ENCODE data around the gene AFF1.
"Not testable (repeated sequence)": the region's sequence is repeated elsewhere in the genome, so short reads cannot be mapped to it uniquely, and the experiment has no call there.

The AFF1 gene

DNA sequence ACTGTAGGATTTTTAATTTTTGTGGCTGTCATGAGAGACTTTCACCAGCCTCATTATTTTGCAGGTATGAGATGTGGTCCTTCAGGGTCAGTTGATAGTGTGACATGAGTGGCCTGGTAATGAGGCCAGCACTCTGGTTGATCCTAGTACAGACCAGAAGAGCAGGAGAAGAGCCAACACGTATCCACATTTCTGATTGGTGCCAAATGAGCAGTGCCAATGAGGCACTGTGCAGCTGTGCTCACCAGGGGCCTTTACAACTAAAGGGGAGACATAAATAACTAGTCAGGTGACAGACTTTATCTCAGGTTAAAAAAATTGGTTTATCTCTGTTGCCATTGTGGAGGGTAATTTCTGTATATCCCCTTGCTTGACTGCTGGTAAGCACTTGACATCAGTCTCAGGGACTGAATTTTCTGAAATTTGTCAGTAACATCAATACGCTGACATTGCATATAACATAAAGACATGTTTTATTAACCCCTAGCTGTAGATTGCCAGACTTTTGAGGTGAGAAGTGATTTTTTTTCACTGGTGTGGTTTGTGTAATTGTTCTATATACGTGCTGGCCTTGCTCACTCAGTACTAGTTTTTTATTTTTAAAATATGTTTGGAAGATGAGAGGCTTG lies 101.2 kb downstream of the AFF1 start:
- DNase-seq (ENCODE audit: low spot score), result no peak

DNA sequence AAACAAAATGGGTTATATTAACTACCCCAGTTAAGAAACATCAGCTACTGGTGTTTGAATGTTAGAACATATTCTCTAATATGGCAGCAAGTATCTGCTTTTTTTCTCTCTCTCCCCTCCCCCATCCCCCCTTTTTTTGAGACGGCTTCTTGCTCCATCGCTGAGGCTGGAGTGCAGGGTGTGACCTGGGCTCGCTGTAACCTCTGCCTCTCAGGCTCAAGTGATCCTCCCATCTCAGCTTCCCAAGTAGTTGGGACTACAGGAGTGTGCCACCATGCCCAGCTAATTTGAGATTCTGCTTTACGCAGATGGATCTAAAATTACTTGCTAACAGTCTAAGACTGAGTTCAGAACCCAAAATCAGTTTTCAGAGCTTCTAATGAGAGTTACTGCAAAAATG lies 101.9 kb downstream of the AFF1 start:
- no peak for DNase-seq (ENCODE audit: low spot score)

DNA sequence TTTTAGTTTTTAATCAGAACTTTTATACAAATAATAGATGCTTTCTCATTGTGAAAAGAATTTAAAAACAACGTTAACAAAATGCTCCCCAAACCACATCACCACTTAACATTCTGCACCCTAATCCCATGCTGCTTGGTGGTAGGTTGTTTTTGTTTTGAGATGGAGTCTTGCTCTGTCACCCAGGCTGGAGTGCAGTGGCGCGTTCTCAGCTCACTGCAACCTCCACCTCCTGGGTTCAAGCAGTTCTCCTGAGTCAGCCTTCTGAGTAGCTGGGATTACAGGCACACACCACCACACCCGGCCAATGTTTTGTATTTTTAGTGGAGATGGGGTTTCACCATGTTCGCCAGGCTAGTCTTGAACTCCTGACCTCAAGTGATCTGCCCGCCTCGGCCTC lies 102.4 kb downstream of the AFF1 start:
- not testable (repeated sequence) for DNase-seq (ENCODE audit: low spot score)

DNA sequence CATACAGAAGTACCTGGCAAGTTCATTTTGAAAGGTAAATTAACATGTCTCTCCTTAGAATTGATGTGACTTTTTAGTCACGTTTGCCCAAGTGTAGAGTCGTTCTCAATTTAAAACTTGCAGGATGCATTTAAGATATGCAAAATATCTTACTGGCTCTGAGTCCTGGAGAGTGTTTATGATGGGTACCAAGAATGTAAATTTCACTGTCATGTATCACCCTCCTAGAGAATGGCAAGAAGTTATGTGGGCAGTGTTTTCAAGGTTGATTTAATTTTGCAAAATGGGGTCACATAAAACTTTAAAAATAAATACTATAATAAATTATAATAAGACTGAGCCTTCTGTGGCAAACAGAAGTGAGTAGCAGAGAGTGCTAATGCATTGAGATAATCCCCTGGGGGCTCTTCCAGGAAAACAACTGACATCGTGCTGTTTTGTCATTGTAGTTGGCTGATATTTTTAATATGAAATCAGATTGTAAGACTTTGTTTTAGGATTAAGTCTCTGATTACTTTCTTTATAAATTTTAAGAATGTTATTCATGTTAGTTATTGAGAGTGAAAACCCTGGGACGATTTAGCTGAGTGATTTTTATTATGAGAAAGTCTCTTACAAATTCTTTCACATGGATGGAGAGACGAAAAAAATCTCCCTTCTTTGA lies 103.0 kb downstream of the AFF1 start:
- no peak for DNase-seq (ENCODE audit: low spot score)

DNA sequence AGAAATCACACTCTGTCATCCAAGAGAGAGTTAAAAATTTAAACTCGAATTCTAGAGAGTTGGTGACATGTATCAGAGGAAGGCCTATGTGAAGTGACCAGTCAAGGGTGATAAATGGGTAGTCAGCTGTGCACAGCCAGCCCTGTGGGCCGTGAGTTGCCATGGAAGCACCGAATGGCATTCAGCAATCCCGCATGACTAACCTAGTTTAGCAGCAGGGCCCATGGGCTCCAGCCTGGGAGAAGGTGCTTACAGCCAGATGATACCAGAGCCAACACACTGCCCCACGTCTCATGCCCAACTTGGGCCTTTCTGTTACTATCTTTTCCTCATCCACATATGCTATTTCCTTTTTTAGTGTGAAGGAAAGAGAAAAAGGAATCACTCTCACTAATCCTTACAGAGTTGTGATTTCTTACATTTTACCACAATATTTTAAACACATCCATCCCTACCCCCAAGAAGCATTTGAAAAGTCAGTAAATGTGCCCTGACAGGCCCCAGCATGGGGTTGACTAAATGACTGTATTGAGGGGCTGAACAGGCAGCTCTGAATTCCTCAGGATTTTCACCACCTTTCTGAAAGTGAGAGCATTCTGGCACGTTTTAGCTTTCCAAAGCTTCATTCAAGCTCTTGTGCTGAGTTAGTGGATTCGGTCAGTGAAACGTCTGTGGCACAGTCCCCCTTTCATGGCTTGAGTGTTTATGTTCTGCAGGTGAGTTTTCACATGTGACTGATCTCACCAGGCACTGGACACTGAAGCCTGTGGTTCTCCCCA lies 104.2 kb downstream of the AFF1 start:
- DNase-seq (ENCODE audit: low spot score), result peak; percentile 61

DNA sequence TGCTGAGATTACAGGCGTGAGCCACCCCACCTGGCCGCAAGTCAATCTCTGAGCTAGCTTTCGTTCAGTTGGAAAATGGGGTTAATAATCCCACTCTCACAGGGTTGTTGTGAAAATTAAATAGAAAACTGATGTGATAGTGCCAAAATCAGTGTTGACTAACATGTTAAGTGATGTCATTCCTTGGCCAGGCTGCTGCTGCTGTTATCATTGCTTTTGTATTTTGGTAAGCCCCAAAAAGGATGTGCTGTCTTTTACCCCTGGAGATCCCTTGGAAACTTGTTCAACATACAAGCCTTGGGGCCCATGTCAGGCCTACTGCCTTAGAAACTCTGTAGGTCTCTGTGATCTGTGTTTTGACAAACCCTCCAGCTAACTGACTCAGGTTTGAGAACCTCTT lies 106.3 kb downstream of the AFF1 start:
- DNase-seq (ENCODE audit: low spot score), result no peak

DNA sequence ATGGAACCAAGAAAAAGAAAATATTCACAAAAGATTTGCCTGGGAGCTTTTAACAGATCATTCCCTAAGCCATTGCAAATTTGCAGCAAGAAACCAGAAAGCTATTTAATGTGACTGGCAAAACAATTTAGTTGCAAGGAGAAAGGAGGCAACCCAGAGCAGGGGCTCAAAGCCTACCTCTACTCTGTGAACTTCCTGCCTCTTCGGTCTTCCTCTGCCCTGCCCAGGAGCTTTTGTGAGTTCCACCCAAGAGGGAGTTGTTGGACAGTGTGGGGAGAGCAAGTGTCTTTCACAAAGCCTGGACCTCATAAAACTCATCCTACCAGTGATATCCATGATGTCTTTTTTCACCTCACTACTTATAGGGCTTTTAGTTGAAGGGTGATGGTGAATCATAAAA lies 107.4 kb downstream of the AFF1 start:
- DNase-seq (ENCODE audit: low spot score), result no peak

DNA sequence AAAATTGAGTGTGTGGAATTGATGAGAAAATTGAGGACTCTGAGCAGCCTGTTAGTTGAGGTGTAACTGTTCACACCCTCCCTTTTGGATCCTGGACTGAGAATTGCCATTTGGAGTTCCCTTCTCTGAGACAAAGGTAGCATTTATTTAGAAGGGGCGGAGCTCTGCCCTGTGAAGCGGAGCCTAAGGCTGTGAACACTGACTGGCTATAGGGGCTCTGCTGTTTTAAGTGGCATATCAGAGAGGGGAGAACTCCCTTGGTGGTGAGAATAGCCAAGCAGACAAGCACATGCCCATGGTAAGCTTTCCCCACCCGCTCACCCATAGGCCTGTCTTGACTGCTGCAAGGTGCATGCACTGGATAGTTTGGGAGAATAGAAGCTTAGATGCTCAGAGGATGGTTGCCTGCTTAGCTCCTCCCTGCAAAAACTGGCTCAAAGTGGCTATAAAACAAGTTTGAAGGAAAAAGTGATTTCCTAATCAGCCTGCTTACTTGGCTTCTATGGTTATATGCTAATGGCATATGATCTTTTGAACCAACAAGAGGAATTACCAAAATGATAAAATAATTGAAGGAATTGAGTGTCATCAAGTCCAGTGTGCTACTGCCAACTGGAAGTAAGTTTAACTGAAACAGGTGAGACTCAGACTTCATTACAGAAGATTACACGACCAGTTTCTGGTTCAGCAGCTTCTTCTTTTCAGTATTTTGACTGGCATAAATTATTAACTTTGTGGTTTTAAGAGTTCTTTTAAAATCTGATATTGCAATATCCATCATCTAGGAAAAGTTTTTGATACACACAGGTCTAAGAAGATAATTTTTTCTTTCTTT lies 108.4 kb downstream of the AFF1 start:
- DNase-seq (ENCODE audit: low spot score), result no peak

DNA sequence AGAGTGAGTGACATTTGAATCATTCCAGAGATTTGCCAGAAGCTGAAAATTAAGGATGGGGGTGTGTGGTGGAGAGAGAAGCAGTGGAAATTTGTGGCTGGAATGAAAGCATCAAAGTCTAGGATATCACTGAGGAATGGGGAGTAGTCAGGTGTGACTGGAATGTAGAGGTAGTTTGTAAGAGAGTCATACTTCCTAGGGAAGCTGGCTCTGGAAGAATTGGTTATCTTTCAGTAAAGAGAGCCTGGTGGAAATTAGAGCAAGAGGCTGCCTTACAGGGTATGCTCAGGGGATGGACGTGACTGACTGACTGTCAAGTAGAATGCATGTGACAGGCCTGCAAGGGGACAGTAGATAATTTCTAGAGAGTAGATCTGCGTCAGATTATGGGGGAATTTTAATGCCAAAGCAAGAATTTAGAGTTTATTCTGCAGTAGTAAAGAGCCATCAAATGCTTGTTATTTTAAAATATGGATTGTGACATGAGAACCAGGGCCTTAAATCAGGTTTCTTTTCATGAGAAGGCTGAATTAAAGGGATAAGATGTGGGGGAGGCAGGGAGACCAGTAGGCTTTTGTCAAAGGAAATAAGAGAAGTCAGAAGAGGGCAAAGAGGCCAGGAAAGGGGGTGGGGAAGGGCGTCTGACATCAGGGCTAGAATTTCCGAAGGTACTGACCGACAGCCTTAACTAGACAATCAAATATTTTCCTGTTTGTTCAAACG lies 109.9 kb downstream of the AFF1 start:
- DNase-seq (ENCODE audit: low spot score), result no peak

DNA sequence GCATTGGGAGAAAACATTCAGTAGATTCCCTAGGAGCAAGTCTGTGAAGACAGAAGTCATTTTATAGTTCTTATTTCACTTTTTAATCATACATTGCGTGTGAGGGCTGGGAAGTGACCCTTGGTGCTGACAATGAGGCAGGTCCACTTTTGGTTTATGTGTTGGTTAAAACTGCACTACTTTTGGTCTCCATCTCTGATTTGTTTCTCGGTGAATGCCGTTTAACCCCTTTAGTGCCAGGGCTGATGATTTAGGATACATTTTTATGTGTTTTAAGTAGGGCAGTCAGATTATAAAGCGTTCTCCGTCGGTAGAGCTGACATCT lies 110.4 kb downstream of the AFF1 start:
- no peak for DNase-seq (ENCODE audit: low spot score)

DNA sequence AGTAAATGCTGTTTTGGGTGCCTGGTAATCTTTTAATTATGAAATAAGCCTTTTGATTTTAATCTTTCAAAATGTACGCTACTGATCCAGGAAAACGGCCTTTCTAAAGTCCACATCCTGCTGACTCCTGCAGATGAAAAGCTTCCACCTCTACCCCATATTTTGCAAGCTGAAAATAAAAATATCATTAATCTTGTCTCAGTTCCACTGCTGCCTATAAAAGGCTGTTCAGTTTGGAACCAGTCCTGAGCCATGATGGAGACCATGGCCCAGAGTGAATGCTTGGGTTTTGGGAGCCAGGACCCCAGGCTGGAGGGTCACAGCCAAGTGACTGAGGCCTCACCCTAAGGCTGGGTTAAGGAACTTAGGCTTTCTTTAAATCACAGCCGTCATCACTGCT lies 110.8 kb downstream of the AFF1 start:
- no peak for DNase-seq (ENCODE audit: low spot score)

DNA sequence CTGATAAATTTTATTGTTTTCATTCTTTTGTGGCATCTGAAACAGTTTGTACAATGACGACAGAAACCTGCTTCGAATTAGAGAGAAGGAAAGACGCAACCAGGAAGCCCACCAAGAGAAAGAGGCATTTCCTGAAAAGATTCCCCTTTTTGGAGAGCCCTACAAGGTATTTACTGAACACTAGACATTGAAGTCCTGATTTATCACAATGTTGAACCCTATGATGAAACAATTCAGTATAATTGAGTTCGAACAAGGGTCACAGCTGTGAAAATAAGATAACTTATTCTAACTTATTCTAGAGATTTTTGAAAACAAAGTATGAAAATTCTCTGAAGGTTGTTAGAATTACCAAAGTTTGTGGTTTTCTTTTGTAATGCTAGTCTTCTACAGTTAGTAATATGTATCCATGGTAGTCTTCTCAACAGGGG lies 111.3 kb downstream of the AFF1 start:
- DNase-seq (ENCODE audit: low spot score), result no peak

DNA sequence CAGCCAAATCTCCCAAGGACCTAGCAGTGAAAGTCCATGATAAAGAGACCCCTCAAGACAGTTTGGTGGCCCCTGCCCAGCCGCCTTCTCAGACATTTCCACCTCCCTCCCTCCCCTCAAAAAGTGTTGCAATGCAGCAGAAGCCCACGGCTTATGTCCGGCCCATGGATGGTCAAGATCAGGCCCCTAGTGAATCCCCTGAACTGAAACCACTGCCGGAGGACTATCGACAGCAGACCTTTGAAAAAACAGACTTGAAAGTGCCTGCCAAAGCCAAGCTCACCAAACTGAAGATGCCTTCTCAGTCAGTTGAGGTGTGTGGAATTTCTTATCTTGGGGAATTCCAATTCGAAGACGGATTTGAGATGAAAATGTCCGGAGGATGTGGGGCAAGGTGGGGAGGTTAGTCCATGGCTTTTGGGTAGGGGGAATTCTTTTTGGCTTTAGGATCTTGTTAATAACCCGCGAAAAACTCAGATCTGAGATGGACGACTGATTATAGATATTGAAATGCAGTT lies 112.5 kb downstream of the AFF1 start:
- no peak for DNase-seq (ENCODE audit: low spot score)

DNA sequence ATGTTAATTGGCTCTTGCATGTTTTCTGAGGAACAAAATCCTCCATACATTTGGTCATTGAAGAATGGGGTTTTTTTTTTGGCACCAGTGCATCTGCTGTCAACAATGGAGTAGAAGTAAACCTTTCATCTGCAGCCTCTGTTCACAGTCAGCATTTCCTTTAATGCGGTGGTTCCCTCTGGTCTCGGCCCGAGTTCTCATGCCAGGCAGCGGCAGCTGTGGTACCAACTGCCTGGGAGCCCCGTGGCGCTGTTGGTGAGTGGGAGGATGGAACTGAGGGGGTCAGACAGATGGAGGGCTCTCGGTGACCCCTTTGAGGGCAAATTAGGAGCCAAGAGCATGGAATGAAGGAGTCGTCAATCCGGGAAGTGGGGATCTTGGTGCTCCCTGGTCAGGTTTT lies 114.7 kb downstream of the AFF1 start:
- DNase-seq (ENCODE audit: low spot score), result no peak

DNA sequence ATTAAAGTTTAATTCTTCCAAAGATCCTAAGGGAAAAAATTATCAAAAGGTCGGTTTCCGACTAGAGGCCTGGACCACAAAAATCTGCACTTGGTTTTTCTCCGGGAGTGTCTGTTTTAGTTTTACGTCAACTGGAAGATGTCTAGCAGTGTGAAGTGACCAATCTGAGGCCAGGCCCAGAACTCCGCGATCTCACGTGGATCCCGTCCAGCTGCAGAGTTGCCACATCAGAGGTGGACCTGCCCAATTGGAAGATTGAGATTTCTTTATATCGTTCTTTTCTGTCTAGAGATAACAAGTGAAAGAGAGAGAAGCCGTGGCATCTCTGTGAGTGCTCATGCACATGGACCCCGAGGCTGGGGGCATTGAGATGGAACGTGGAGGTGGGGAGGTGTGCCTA lies 115.8 kb downstream of the AFF1 start:
- no peak for DNase-seq (ENCODE audit: low spot score)

DNA sequence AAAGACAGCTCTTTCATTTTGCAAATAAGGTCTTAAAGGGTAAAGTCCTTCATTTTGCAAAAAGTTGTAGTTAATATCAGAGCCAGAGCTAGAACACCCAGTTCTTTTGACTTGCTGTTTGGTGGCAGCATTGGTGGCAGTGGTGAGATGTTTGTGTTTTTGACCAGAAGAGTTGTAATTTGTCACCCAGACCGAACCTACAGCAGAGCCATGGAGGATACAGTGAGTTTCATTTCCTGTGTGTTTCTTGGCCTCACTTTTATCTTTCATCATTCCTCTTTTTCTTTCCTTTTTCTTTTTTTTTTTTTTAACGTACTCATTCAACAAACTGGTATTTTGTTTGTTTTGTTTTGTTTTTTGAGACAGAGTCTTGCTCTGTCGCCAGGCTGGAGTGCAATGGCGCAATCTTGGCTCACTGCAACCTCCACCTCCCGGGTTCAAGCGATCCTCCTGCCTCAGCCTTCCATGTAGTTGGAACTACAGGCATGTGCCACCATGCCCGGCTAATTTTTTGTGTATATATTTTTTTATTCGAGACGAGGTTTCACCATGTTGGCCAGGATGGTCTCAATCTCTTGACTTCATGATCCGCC lies 116.4 kb downstream of the AFF1 start:
- no peak for DNase-seq (ENCODE audit: low spot score)

DNA sequence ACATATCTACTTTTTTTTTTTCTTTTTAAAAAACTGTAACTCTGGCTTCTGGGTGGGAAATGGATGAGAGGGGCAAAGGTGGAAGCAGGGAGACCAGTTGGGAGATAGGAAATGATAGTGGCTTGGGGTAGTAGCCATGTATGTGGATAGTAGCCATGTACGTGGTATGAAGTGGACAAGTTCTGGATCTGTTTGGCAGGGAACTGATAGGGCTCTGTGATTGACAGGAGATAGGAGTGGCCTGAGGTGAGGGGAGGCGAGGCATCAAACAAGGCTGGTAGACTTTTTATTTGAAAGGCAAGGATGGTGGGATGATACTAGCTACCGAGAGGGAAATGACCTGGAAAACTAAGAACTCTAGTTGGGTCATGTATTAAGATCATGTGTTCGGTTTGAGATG lies 117.8 kb downstream of the AFF1 start:
- no peak for DNase-seq (ENCODE audit: low spot score)

DNA sequence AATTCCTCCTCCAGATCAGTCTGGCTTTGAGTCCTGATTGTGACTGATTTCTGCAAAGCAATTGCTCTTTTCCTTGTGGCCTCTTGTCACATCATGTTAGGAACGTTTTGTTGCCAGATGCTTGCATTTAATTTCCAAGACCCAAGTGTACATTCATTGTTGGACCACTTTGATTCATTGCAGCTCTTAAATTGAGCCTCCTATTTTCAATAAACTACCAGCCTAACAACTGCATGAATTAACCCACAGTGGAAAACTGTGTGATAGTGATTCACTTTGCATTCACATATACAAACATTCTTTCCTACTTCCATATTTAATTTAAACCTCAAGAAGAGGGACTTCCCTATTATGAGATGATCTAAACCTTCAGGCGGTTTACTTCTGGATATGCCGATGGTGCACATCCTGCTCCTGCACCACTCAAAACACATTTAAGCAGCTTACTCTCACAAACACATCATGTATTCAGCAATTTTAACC lies 118.4 kb downstream of the AFF1 start:
- no peak for DNase-seq (ENCODE audit: low spot score)

DNA sequence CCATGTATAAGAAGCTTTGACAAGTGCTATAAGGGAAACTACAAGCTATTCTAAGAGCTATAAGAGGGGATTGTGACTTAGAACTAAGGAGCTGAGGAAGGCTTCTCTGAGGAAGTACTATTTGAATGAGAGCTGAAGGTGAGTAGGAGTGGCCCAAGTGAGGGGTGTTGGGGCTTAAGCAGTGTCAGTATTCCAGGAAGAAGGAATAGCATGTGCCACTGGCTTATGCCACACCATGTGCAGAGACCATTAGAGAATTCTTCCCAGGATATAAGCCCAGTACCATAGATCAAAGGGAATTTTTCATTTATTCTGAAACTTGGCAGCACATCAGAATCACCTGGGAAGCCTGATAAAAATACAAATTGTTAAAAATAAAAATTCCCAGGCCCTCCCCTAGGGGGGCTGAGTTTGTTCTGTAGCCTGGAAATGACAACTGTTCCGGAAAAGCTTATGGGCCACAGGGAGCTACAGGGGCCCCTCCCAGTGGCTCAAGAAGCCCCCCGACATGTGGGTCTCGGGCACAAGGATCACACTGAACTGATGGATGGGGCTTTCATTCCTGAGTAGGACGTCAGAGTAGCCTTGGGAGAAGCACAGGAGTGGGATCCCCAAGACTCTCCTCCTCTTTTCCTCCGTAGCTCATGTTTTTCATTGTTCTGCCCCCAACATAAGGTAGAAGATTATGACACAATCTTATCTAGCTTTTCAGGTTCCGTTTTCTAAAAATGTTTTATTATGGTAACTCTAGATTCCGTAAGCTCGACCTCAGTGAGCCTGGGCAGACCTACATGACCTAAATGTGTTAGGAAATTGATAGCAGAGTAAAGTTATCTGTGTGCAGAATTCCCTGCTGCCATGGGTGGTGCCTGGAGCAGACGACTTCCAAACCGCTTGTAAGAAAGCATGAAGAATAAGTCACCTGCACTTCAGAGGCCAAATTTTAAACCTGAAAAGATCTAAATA lies 119.3 kb downstream of the AFF1 start:
- DNase-seq (ENCODE audit: low spot score), result no peak

DNA sequence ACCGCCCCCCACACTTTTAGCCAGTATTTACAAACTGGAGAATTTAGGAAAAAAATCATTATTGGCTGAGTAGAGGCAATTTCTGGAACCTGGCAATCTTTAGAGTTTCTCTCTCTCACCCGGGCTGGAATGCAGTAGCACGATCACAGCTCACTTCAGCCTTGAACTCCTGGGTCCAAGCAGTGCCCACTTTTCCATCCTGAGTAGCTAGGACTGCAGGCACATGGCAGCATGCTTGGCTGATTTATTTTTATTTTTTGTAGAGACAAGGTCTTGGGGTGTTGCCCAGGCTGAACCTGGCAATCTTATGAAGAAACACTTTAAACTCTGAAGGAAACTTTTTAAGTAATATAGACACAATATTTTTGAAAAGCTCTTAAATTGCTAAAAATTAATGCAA lies 120.1 kb downstream of the AFF1 start:
- no peak for DNase-seq (ENCODE audit: low spot score)
